HEK293 (cell line): ENCODE data around the gene GUK1.
A peak's percentile ranks its signal among the peaks of the same experiment; 100 is the strongest.

ENCODE experiments used
- CTCF ChIA-PET: fragments of 350-600 bp; formaldehyde crosslinking; extraction: SDS; loops from one replicate; lab custom pipeline; 2021; ENCODE audit warnings: antibody characterized with exemption; lab: Yijun Ruan, JAX
- POLR2A ChIA-PET: fragments of 300-600 bp; formaldehyde crosslinking; extraction: SDS; loops from one replicate; lab custom pipeline; 2020; ENCODE audit warnings: antibody characterized with exemption, inconsistent platforms; lab: Yijun Ruan, JAX
- H3K27ac ChIP-seq: fragments of 200-500 bp; sonication (Bioruptor generic); 2 replicates; pipeline ENCODE4 v1.5.1; 2014; ENCODE audit warnings: low read depth, low read length, control low read depth, inconsistent platforms; ENCODE audit errors: extremely low read depth
- H3K36me3 ChIP-seq, 2 experiments: fragments of 200-500 bp in 1 of 2; sonication (Bioruptor generic) in 1 of 2; 1 replicate in 1 of 2; 2 replicates in 1 of 2; pipeline ENCODE4 v1.5.1; 2014 to 2017; ENCODE audit warnings: inconsistent platforms in 2 of 2, low read length in 2 of 2; ENCODE audit not compliant: control insufficient read depth in 2 of 2, insufficient read depth in 1 of 2
- H3K4me1 ChIP-seq: fragments of 200-500 bp; sonication (Bioruptor generic); 2 replicates; pipeline ENCODE4 v1.5.1; 2014; ENCODE audit warnings: mild to moderate bottlenecking, low read length, inconsistent platforms; ENCODE audit not compliant: control insufficient read depth, insufficient read depth
- H3K4me3 ChIP-seq: 2 replicates; pipeline ENCODE4 v1.5.1; 2011; ENCODE audit warnings: low read depth, mild to moderate bottlenecking, control low read depth, low read length, moderate library complexity
- H3K9me3 ChIP-seq: fragments of 200-500 bp; sonication (Bioruptor generic); 2 replicates; pipeline ENCODE4 v1.5.1; 2014; ENCODE audit warnings: low read depth, low read length, inconsistent platforms; ENCODE audit not compliant: control insufficient read depth, insufficient read depth
- KLF10 ChIP-seq: fragments of 450-650 bp; IDR thresholded peaks from 2 replicates; pipeline ENCODE4 v1.5.1; 2018; ENCODE audit warnings: missing biosample characterization, mild to moderate bottlenecking, missing genetic modification characterization
- OSR2 ChIP-seq: fragments of 450-650 bp; formaldehyde crosslinking; IDR thresholded peaks from 2 replicates; pipeline ENCODE4 v1.5.1; 2016; ENCODE audit warnings: missing biosample characterization, missing genetic modification characterization
- YY1 ChIP-seq: fragments of 450-650 bp; formaldehyde crosslinking; IDR thresholded peaks from 2 replicates; pipeline ENCODE4 v1.5.1; 2018; ENCODE audit warnings: missing biosample characterization, missing genetic modification characterization
- ZBTB21 ChIP-seq: fragments of 450-650 bp; formaldehyde crosslinking; IDR thresholded peaks from 2 replicates; pipeline ENCODE4 v1.5.1; 2017; ENCODE audit warnings: missing biosample characterization, missing genetic modification characterization
- ZFHX2 ChIP-seq: fragments of 450-650 bp; formaldehyde crosslinking; conservative IDR thresholded peaks from 2 replicates; pipeline ENCODE4 v1.5.1; 2016; ENCODE audit warnings: missing biosample characterization, missing genetic modification characterization
- ZNF184 ChIP-seq: fragments of 450-650 bp; IDR thresholded peaks from 2 replicates; pipeline ENCODE4 v1.5.1; 2018; ENCODE audit warnings: missing biosample characterization, mild to moderate bottlenecking, missing genetic modification characterization
- ZNF248 ChIP-seq: fragments of 450-650 bp; formaldehyde crosslinking; IDR thresholded peaks from 2 replicates; pipeline ENCODE4 v1.5.1; 2017; ENCODE audit warnings: missing biosample characterization, missing genetic modification characterization
- ZNF530 ChIP-seq: fragments of 450-650 bp; formaldehyde crosslinking; IDR thresholded peaks from 2 replicates; pipeline ENCODE4 v1.5.1; 2016; ENCODE audit warnings: low read depth, missing biosample characterization, missing genetic modification characterization
- ZNF558 ChIP-seq: fragments of 450-650 bp; formaldehyde crosslinking; IDR thresholded peaks from 2 replicates; pipeline ENCODE4 v1.5.1; 2016; ENCODE audit warnings: missing biosample characterization, missing genetic modification characterization
- ZNF792 ChIP-seq: fragments of 450-650 bp; formaldehyde crosslinking; IDR thresholded peaks from 2 replicates; pipeline ENCODE4 v1.5.1; 2016; ENCODE audit warnings: missing biosample characterization, missing genetic modification characterization
- TF ChIP-seq, protein P1 (sequence below): fragments of 450-650 bp; formaldehyde crosslinking; IDR thresholded peaks from 2 replicates; pipeline ENCODE4 v1.5.1; 2016; ENCODE audit warnings: missing biosample characterization, missing genetic modification characterization
- TF ChIP-seq, protein P2 (sequence below): fragments of 450-650 bp; formaldehyde crosslinking; IDR thresholded peaks from 2 replicates; pipeline ENCODE4 v1.5.1; 2017; ENCODE audit warnings: missing biosample characterization, missing genetic modification characterization
- TF ChIP-seq, protein P3 (sequence below): fragments of 450-650 bp; formaldehyde crosslinking; IDR thresholded peaks from 2 replicates; pipeline ENCODE4 v1.5.1; 2016; ENCODE audit warnings: missing biosample characterization, missing genetic modification characterization, low read depth
- TF ChIP-seq, protein P4 (sequence below): fragments of 450-650 bp; formaldehyde crosslinking; IDR thresholded peaks from 2 replicates; pipeline ENCODE4 v1.5.1; 2016; ENCODE audit warnings: missing biosample characterization, missing genetic modification characterization
- TF ChIP-seq, protein P5 (sequence below): fragments of 450-650 bp; IDR thresholded peaks from 2 replicates; pipeline ENCODE4 v1.5.1; 2018; ENCODE audit warnings: missing biosample characterization, mild to moderate bottlenecking, missing genetic modification characterization

The GUK1 gene

DNA sequence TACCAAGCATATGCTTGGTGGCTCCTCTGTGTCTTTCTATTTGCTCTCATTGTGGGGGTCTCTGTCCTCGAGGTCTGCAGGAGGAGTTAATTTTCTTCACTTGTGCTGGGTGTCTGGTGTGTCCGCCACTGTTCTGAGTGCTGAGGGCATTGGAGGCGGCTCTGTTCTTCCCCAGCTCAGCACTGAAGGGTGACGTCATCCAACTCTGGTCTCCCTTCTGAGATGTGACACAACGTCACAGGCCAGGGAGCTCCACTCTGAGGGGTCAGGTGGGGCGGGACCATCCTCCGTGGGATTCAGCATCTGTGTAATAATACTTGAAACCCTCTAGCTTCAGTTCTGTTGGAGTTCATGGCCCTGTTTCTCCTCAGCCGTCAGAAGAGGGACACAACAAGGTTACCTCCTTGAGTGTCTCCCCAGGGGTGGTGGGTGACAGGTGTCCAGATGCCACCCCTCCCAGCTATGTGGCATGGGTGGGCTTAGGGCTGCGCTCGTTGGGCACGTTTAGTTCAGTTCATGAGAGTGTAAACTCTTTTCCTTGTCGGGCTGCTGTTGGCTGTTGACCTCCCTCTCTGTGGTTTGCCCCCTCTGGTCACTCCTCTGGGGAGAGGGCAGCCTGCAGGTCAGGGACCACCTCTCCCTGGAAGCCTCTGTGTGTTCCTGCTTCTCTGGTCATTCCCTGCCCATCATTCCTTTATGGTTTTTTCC, 28.6 kb downstream of the GUK1 start (continued):
- TF ChIP-seq ZNF530 (no peak), ZNF792 (no peak), ZNF184 (no peak), ZFHX2 (tag by site-specific recombination) (0 out of 2 replicates have a peak, but pooled peaks have one; percentile 6), ZNF248 (tag by site-specific recombination) (no peak), ZBTB21 (peak; percentile 71), ZNF558 (tag by site-specific recombination) (no peak)
- TF ChIP-seq, protein P1, sequence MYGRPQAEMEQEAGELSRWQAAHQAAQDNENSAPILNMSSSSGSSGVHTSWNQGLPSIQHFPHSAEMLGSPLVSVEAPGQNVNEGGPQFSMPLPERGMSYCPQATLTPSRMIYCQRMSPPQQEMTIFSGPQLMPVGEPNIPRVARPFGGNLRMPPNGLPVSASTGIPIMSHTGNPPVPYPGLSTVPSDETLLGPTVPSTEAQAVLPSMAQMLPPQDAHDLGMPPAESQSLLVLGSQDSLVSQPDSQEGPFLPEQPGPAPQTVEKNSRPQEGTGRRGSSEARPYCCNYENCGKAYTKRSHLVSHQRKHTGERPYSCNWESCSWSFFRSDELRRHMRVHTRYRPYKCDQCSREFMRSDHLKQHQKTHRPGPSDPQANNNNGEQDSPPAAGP (tag by site-specific recombination) = peak; percentile 43; the same call in 1 of the 2 replicates
- TF ChIP-seq, protein P2, sequence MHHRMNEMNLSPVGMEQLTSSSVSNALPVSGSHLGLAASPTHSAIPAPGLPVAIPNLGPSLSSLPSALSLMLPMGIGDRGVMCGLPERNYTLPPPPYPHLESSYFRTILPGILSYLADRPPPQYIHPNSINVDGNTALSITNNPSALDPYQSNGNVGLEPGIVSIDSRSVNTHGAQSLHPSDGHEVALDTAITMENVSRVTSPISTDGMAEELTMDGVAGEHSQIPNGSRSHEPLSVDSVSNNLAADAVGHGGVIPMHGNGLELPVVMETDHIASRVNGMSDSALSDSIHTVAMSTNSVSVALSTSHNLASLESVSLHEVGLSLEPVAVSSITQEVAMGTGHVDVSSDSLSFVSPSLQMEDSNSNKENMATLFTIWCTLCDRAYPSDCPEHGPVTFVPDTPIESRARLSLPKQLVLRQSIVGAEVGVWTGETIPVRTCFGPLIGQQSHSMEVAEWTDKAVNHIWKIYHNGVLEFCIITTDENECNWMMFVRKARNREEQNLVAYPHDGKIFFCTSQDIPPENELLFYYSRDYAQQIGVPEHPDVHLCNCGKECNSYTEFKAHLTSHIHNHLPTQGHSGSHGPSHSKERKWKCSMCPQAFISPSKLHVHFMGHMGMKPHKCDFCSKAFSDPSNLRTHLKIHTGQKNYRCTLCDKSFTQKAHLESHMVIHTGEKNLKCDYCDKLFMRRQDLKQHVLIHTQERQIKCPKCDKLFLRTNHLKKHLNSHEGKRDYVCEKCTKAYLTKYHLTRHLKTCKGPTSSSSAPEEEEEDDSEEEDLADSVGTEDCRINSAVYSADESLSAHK = no peak
- TF ChIP-seq, protein P3, sequence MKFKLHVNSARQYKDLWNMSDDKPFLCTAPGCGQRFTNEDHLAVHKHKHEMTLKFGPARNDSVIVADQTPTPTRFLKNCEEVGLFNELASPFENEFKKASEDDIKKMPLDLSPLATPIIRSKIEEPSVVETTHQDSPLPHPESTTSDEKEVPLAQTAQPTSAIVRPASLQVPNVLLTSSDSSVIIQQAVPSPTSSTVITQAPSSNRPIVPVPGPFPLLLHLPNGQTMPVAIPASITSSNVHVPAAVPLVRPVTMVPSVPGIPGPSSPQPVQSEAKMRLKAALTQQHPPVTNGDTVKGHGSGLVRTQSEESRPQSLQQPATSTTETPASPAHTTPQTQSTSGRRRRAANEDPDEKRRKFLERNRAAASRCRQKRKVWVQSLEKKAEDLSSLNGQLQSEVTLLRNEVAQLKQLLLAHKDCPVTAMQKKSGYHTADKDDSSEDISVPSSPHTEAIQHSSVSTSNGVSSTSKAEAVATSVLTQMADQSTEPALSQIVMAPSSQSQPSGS (tag by site-specific recombination) = peak; percentile 95
- TF ChIP-seq, all 188 proteins: peak for 8

DNA sequence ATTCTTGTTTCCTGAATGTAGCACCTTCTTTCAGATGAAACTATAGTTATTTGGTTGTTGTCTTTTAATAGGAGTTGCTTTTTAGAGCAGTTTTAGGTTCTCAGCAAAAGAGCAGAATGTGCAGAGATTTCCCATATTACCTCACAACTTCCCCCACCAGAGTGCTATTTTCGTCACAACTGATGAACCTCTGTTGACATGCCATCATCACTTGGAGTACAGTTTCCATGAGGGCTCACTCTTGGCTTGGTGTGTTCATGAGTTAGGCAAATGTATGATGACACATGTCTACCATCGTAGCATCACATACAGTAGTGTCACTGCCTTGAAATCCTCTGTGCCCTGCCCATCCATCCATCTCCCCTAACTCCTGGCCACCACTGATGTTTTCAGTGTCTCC, 29.3 kb downstream of the GUK1 start:
- Histone ChIP-seq H3K4me1 (peaks cover 4% of the 10 kb centered on the region), H3K9me3 (no peaks in the 10 kb centered on the region), H3K4me3 (no peak overlapping the region), H3K27ac (no peak overlapping the region), H3K36me3 (peaks cover 0 to 3% of the 10 kb centered on the region in 2 experiments; a peak in 1 of 3 replicates)
- POLR2A ChIA-PET = interaction anchor here (1.0 kb wide), 1 partner anchor 29 kb away, joined by 3 read pairs; the partner anchor contains the start of gene GUK1
- CTCF ChIA-PET = interaction anchor here (0.6 to 1.2 kb wide), 5 partner anchors 11 to 1115 kb away, joined by 3 to 6 read pairs (median 3); no protein-coding TSS in a partner anchor
- TF ChIP-seq, protein P4, sequence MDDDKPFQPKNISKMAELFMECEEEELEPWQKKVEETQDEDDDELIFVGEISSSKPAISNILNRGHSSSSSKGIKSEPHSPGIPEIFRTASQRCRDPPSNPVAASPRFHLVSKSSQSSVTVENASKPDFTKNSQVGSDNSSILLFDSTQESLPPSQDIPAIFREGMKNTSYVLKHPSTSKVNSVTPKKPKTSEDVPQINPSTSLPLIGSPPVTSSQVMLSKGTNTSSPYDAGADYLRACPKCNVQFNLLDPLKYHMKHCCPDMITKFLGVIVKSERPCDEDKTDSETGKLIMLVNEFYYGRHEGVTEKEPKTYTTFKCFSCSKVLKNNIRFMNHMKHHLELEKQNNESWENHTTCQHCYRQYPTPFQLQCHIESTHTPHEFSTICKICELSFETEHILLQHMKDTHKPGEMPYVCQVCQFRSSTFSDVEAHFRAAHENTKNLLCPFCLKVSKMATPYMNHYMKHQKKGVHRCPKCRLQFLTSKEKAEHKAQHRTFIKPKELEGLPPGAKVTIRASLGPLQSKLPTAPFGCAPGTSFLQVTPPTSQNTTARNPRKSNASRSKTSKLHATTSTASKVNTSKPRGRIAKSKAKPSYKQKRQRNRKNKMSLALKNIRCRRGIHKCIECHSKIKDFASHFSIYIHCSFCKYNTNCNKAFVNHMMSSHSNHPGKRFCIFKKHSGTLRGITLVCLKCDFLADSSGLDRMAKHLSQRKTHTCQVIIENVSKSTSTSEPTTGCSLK (tag by site-specific recombination) = no peak
- TF ChIP-seq ZBTB21 = 0 out of 2 replicates have a peak, but pooled peaks have one; percentile 51

DNA sequence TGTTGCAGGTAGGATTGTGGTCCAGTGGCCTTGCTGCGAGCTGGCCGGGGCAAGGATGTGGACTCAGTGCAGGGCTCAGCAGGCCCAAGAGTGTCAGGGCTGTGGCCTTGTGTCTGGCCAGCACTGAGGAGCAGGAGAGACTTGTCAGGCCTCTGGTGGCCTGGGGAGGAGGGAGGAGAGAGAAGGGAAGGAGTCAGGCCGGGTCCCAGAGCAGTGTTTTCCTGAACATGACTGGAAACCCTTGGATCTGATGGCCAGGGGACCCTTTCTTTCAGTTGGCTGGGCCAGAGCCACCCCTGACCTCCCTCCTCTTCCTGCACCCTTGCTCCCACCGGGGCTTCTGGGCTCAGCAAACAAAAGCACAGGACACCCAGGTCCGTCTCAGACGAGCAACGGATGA, 30.6 kb downstream of the GUK1 start:
- ChIA-PET POLR2A (interaction anchor here (1.5 kb wide), 1 partner anchor 40 kb away, joined by 4 read pairs; no protein-coding TSS in a partner anchor), CTCF (interaction anchor here (0.6 kb wide), 1 partner anchor 40 kb away, joined by 3 read pairs; no protein-coding TSS in a partner anchor)
- Histone ChIP-seq H3K4me1 (peaks cover 4% of the 10 kb centered on the region), H3K27ac (no peak overlapping the region), H3K9me3 (no peaks in the 10 kb centered on the region), H3K36me3 (peaks cover 0 to 8% of the 10 kb centered on the region in 2 experiments; a peak in 1 of 3 replicates), H3K4me3 (no peak overlapping the region)
- no peak for TF ChIP-seq YY1
- no peak for TF ChIP-seq OSR2
- TF ChIP-seq KLF10 (tag by site-specific recombination) = no peak
- TF ChIP-seq, protein P5, sequence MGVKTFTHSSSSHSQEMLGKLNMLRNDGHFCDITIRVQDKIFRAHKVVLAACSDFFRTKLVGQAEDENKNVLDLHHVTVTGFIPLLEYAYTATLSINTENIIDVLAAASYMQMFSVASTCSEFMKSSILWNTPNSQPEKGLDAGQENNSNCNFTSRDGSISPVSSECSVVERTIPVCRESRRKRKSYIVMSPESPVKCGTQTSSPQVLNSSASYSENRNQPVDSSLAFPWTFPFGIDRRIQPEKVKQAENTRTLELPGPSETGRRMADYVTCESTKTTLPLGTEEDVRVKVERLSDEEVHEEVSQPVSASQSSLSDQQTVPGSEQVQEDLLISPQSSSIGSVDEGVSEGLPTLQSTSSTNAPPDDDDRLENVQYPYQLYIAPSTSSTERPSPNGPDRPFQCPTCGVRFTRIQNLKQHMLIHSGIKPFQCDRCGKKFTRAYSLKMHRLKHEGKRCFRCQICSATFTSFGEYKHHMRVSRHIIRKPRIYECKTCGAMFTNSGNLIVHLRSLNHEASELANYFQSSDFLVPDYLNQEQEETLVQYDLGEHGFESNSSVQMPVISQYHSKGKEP (tag by site-specific recombination) = no peak
